NCI-H1048 (cell line): ENCODE results near the gene PKD1.
"Not testable (repeated sequence)": the region's sequence is repeated elsewhere in the genome, so short reads cannot be mapped to it uniquely, and the experiment has no call there.

Source experiments
- DNase-seq: peaks from one replicate; lab custom pipeline; 2025; lab: John Stamatoyannopoulos, UW

Gene PKD1

GRCh38 chr16:2107121-2107790 lies 28.4 kb downstream of the PKD1 start:
- not testable (repeated sequence) for DNase-seq

GRCh38 chr16:2106211-2106610 lies 29.5 kb downstream of the PKD1 start:
- not testable (repeated sequence) for DNase-seq

- DNase-seq = not testable (repeated sequence)
These were observed 29.9 kb downstream of the PKD1 start for GRCh38 chr16:2105769-2106168.

DNA sequence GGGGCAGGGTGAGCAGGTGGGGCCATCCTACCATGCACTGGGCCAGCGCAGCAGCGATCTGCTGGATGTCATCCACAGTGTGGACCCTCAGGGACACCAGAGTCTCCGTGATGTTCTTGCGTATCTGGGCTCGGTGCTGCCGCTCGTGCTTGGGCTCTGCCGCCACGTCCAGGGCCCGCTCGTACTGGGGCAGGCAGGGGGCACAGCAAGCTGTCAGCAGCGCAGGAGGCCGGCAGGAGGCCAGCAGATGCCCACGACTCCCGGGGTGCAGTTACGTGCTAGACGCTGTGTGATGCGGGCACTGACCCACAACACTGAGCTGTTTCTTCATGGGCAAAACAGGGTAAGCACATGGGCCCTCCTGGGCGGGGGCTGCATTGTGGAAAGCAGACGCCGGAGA lies 30.4 kb downstream of the PKD1 start:
- not testable (repeated sequence) for DNase-seq

- DNase-seq = not testable (repeated sequence)
These were observed 31.2 kb downstream of the PKD1 start for GRCh38 chr16:2104464-2104863.

- DNase-seq = no peak
These were observed 33.2 kb downstream of the PKD1 start for GRCh38 chr16:2102471-2102870.

GRCh38 chr16:2101581-2101980 lies 34.1 kb downstream of the PKD1 start:
- not testable (repeated sequence) for DNase-seq

DNA sequence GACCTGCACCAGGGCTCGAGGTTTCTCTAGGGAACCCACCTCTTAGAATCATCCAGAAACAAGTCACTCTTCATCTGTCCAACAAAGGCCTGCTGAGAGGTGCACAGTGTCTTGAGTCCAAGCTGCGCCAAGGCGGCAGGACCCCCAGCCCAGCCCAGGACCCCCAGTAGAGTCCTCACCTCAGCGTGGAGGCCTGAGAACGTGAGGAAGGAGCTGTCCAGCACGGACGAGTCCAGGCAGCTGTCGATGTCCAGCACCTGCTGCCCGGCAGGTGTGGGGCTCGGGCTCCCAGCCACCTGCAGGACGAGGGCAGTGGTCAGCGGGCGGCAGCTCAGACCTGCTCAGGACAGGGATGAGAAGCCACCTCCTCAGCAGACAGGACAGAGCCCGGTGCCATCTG lies 38.0 kb downstream of the PKD1 start:
- not testable (repeated sequence) for DNase-seq

DNA sequence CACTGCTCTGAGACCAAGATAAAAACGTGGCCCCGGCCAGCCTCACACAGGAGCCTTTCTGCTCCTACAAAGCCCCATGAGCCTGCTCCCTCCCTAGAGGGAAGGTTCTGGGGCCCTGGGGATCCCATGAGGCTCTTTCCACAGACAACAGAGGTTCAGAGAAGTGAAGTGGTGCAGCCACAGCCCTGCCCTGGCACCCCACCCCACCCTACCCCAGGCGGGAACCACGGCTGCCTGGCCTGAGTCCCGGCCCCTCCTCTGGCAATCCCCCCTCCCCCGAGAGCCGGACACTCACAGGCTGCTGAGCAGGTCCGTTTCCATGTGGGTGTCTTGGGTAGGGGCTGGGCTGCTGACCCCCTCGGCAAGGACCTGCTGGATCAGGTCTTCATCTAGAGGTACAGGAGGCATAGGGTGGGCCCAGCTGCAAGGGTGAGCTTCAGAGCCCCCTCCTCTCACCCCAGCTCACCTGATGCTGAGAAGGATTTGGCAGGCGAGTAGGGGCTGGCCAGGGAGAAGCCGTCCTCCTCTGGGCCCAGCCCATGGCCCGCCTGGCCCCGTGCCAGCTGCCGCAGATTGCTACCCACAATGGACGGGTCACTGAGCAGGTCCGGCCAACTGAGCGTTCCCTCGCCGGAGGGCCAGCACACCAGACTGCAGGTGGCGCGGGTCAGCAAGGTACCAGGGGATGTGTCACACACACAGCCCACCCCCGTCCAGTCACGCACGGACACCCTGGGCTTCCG lies 38.7 kb downstream of the PKD1 start:
- no peak for DNase-seq

GRCh38 chr16:2095918-2096582 lies 39.6 kb downstream of the PKD1 start:
- DNase-seq = no peak

DNA sequence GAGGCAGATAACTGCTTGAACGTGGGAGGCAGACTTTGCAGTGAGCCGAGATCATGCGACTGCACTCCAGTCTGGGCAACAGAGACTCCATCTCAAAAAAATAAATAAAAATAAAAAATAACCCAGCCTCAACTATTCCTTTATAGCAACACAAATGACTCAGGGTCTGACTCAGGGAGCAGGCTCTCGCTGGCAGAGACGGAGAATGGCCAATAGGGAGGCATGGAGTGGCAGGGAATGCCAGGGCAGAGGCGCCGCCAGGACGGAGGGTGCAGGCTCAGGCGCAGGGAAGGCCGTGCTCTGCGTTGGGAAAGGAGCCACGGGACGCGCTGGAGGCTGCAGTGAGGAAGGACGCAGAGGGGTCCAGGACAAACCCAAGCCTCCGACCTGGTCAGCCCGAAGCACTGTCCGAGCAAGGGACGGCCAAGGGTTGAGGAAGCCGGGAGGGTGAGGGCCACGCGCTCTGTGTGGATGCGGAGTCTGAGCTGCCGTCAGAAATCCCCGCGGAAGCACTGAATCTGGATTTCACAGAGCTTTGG lies 40.3 kb downstream of the PKD1 start:
- no peak for DNase-seq

GRCh38 chr16:2093793-2094192 lies 41.9 kb downstream of the PKD1 start:
- no peak for DNase-seq

DNA sequence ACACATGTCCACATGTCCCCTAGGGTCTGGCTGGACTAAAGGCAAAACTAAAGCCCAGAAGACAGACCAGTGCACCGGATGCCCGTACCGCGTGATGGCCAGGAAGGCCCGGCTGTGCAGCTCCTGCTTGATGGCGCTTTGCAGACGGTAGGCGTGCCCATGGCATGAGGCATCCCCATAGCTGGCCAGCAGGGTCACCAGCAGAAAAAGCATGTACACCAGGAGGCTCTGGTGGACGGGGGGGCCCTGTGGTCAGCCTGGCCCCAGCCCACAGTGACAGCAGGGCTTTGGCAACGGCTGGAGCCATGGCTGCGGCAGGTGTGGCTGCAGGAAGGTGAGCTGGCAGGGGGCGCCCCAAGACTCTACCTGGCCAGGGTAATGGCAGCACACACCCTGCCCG lies 42.8 kb downstream of the PKD1 start:
- no peak for DNase-seq

DNA sequence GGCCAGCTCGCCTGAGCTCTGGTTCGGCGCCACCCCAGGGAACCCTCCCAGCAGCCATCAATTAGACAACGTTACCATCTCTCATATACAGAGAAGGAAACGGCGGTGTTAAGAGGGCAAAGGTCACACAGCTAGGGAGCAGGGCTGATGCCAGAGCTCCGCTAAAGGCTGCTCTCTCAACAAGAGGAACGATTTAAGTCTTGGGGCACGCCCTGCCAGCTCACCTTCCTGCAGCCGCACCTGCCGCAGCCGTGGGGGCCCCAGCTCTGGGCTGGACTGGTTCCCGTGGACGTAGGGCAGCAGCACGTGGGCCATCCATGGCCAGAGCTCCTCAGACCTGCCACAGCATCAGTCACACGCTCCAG lies 43.5 kb downstream of the PKD1 start:
- DNase-seq = no peak

DNA sequence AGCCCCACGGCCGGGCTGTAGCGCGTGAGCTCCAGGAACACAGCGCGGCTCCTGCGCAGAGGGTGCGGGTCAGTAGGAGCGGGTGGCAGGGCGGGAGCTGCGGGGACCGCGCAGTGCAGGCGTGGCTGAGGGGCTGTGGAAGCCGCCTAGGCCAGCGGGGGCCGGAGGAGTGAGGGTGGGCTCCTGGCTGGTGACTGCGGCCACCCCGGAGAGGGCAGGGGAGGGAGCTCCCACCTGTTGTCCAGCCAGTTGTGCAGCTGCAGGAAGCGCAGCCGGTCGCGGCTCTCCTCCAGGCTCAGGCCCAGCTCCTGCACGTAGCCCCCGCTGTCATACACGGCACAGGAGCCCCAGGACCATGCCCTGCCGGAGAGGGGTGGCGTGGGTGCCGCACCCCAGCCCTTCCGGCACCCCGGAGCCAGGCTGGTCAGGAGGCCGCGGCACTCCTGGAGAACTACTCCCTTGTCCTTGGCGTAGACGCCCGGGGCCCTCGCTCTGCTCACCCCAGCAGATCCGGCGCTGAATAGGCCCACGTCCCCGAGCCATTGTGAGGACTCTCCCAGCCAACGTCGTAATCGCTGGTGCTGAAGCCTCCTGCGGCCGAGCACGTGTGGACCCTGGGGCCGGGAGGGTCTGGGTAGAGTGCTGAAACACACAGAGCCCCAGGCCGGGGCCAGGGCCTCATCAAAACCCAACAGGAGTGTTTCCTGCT lies 44.0 kb downstream of the PKD1 start:
- DNase-seq = no peak

- peak; percentile 50 for DNase-seq
These were observed 44.7 kb downstream of the PKD1 start for GRCh38 chr16:2090777-2091546.

- DNase-seq = no peak
These were observed 45.3 kb downstream of the PKD1 start for GRCh38 chr16:2090481-2090776.

- no peak for DNase-seq
These were observed 45.8 kb downstream of the PKD1 start for GRCh38 chr16:2089706-2090480.

DNA sequence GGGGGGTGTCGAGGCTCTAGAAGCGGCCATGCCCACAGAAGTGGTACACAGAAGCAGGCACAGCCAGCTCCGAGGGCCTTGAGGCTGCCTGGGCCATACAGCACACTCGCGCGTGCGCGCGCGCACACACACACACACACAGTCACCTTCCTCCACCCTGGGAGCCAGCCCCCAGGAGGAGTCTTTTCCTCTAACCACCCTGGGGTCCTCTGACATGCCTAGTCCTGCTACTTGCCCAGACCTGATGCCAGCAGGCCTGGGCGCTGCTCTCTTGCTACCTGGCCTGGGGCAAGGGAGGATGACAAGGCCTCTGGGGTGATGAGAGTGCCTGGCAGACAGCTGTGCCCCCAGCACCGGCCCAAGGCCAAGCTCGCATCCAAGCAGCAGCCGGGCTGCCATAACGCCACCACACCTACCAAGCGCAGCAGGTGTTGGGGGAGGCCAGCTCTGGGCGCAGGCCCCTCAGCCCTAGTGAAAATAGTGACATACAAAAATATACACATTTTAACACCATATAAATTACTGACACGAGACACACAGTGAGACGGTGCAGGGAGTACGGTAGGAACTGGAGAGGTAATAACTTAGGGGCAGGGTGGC lies 46.8 kb downstream of the PKD1 start:
- DNase-seq = no peak
